H1 (cell line): Measurements from ENCODE around the gene LPAR3.

ENCODE experiments used
- BRCA1 ChIP-seq: IDR thresholded peaks from 2 replicates; pipeline ENCODE4 v1.6.1; 2012; ENCODE audit warnings: low read depth, low read length, improper control_type of control experiment
- CREB1 ChIP-seq: IDR thresholded peaks from 2 replicates; pipeline ENCODE4 v1.6.1; 2012; ENCODE audit warnings: inconsistent platforms
- CTCF ChIP-seq, 3 experiments: IDR thresholded peaks; 1 replicate in 2 of 3; 2 replicates in 1 of 3; pipeline versions ENCODE4 v1.5.1 to v1.6.1; 2011; ENCODE audit warnings: low read length in 3 of 3, mild to moderate bottlenecking in 3 of 3, inconsistent platforms in 2 of 3, low read depth in 1 of 3, moderate library complexity in 1 of 3; ENCODE audit not compliant: insufficient read depth in 1 of 3; ENCODE audit errors: control extremely low read depth in 1 of 3
- E2F6 ChIP-seq: IDR thresholded peaks from 2 replicates; pipeline ENCODE4 v1.6.1; 2012; ENCODE audit warnings: inconsistent platforms
- HDAC2 ChIP-seq, 2 experiments: fragments of 300-600 bp in 1 of 2; sonication (generic) in 1 of 2; IDR thresholded peaks; 2 replicates each; pipeline ENCODE4 v1.6.1; 2011 to 2012; ENCODE audit warnings: low read depth in 2 of 2, low read length in 2 of 2, mild to moderate bottlenecking in 2 of 2, moderate library complexity in 2 of 2, borderline replicate concordance in 1 of 2, inconsistent platforms in 1 of 2
- JUN ChIP-seq: IDR thresholded peaks from 2 replicates; pipeline ENCODE4 v1.6.1; 2011; ENCODE audit warnings: low read depth, mild to moderate bottlenecking, improper control_type of control experiment, low read length
- JUND ChIP-seq: IDR thresholded peaks from 2 replicates; pipeline ENCODE4 v1.6.1; 2011; ENCODE audit warnings: mild to moderate bottlenecking, improper control_type of control experiment, low read length
- KDM1A ChIP-seq: fragments of 200-600, 300-600 bp; sonication (generic); IDR thresholded peaks from 2 replicates; pipeline ENCODE4 v1.7.1; 2016; ENCODE audit warnings: mild to moderate bottlenecking, low read length, borderline replicate concordance
- POLR2A ChIP-seq, 2 experiments: IDR thresholded peaks; 1 replicate in 1 of 2; 2 replicates in 1 of 2; pipeline ENCODE4 v1.6.1; 2011; ENCODE audit warnings: low read depth in 2 of 2, low read length in 2 of 2, mild to moderate bottlenecking in 2 of 2; ENCODE audit errors: control extremely low read depth in 1 of 2
- POLR2AphosphoS5 ChIP-seq: IDR thresholded peaks from 2 replicates; pipeline ENCODE4 v1.6.1; 2011; ENCODE audit warnings: low read depth, low read length
- SIRT6 ChIP-seq: IDR thresholded peaks from one replicate; pipeline ENCODE4 v1.7.1; 2012; ENCODE audit warnings: low read length, inconsistent platforms
- SP4 ChIP-seq: IDR thresholded peaks from 2 replicates; pipeline ENCODE4 v1.6.1; 2012; ENCODE audit warnings: low read length, inconsistent platforms
- SRF ChIP-seq: IDR thresholded peaks from 2 replicates; pipeline ENCODE4 v1.6.1; 2011; ENCODE audit warnings: mild to moderate bottlenecking, low read depth, low read length, moderate library complexity
- ZNF274 ChIP-seq: IDR thresholded peaks from 2 replicates; pipeline ENCODE4 v1.7.0; 2012; ENCODE audit warnings: low read length, borderline replicate concordance; ENCODE audit errors: extremely low read depth

- TF ChIP-seq CTCF (IDR thresholded peaks at IDR 0.05; ENCODE audit: control extremely low read depth in 1 of 3, insufficient read depth in 1 of 3, low read depth in 1 of 3, low read length in 3 of 3): peak; percentile 82 to 92 (median 87)
- no peak for TF ChIP-seq JUND
- no peak for TF ChIP-seq KDM1A
- no peak for TF ChIP-seq ZNF274
- TF ChIP-seq SP4: no peak
- TF ChIP-seq HDAC2 (IDR thresholded peaks at IDR 0.05; ENCODE audit: borderline replicate concordance in 1 of 2, low read depth in 2 of 2, low read length in 2 of 2): no peak
- no peak for TF ChIP-seq BRCA1
- no peak for TF ChIP-seq POLR2AphosphoS5
- no peak for TF ChIP-seq POLR2A (IDR thresholded peaks at IDR 0.05; ENCODE audit: control extremely low read depth in 1 of 2, low read depth in 2 of 2, low read length in 2 of 2)
- no peak for TF ChIP-seq CREB1
- no peak for TF ChIP-seq SIRT6
- no peak for TF ChIP-seq SRF
- TF ChIP-seq JUN: no peak
- TF ChIP-seq E2F6: no peak
Observed at GRCh38 chr1:84772428-84772943, 120.5 kb downstream of the LPAR3 start.
